Measurements from ENCODE around the gene CCDC92. TPM values are rescaled to one million over a fixed set of nuclear protein-coding genes. Genes with fewer than 3 reads are reported as not detected.

CCDC92 gene
- total RNA-seq, 1 donor from 2014 or later: 4.8 TPM

GRCh38 chr12:123888989-123889388 lies 83.6 kb downstream of the CCDC92 start:
- TF ChIP-seq CTCF (IDR thresholded peaks at IDR 0.05) (no peak), EZH2 (IDR thresholded peaks at IDR 0.05) (no peak), EZH2phosphoT487 (IDR thresholded peaks at IDR 0.05) (no peak)
- H3K36me3 ChIP-seq: no peaks in the 10 kb centered on the region
- H3K36me3 Mint-ChIP-seq: no peaks in the 10 kb centered on the region
- DNase-seq (ENCODE audit: low spot score): no peak
- H3K4me1 ChIP-seq: no peaks in the 10 kb centered on the region
- no peaks in the 10 kb centered on the region for H3K9me3 ChIP-seq (ENCODE audit: low read depth)
- no peak overlapping the region for H3K4me2 ChIP-seq
- H3K9ac ChIP-seq: no peak overlapping the region
- H3F3A ChIP-seq (ENCODE audit: low read depth): no peaks in the 10 kb centered on the region
- peaks cover 54% of the 10 kb centered on the region for H3K27me3 ChIP-seq
- H3K9me3 Mint-ChIP-seq: no peaks in the 10 kb centered on the region
- no peaks in the 10 kb centered on the region for H3K79me2 ChIP-seq (ENCODE audit: low read depth)
- no peak overlapping the region for H3K4me3 Mint-ChIP-seq
- H2AFZ ChIP-seq (replicated peaks): no peak overlapping the region
- peaks cover 6% of the 10 kb centered on the region for H3K4me1 Mint-ChIP-seq
- H3K27ac ChIP-seq: no peak overlapping the region
- H4K20me1 ChIP-seq (ENCODE audit: low read depth): no peaks in the 10 kb centered on the region
- H3K4me3 ChIP-seq: no peak overlapping the region
- no peak overlapping the region for H3K27ac Mint-ChIP-seq
- H3K27me3 Mint-ChIP-seq (ENCODE audit: insufficient read depth, low read depth): peaks cover 9% of the 10 kb centered on the region

- Histone ChIP-seq H3K36me3 (no peaks in the 10 kb centered on the region), H3K4me1 (no peaks in the 10 kb centered on the region), H3K79me2 (ENCODE audit: low read depth) (no peaks in the 10 kb centered on the region), H2AFZ (replicated peaks) (peak overlapping the region; percentile 17), H3K4me3 (no peak overlapping the region), H3F3A (ENCODE audit: low read depth) (no peaks in the 10 kb centered on the region), H3K27me3 (peaks cover 73% of the 10 kb centered on the region), H4K20me1 (ENCODE audit: low read depth) (no peaks in the 10 kb centered on the region), H3K27ac (no peak overlapping the region), H3K4me2 (no peak overlapping the region), H3K9me3 (ENCODE audit: low read depth) (no peaks in the 10 kb centered on the region), H3K9ac (no peak overlapping the region)
- Mint-ChIP-seq H3K9me3 (peaks cover 2% of the 10 kb centered on the region), H3K27ac (peak overlapping the region; percentile 68), H3K4me1 (peaks cover 6% of the 10 kb centered on the region), H3K27me3 (ENCODE audit: insufficient read depth, low read depth) (peaks cover 9% of the 10 kb centered on the region), H3K36me3 (no peaks in the 10 kb centered on the region), H3K4me3 (no peak overlapping the region)
- no peak for DNase-seq (ENCODE audit: low spot score)
- no peak for TF ChIP-seq EZH2phosphoT487 (IDR thresholded peaks at IDR 0.05)
- TF ChIP-seq EZH2 (IDR thresholded peaks at IDR 0.05): no peak
- TF ChIP-seq CTCF (IDR thresholded peaks at IDR 0.05): no peak
Observed at GRCh38 chr12:123886931-123887582, 85.6 kb downstream of the CCDC92 start.

DNA sequence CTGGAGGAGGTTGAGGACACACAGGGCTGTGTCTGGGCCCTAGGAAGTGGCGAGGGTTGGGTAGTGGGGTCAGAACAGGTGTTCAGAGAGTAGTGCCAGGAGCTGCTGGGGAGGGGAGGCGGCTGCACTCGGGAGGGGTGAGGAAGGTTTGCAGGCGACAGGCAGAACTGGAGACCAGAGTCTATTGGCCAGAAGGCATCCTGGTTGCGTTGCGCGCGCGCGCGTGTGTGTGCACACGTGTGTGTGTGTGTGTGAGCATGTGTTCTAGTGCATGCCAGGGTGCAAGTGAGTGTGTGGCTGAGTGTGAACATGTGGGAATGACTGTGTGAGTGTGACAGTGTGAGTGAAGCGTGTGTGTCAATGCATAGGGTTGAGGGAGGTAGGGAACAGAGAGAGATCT lies 86.4 kb downstream of the CCDC92 start:
- H3K4me3 Mint-ChIP-seq: no peak overlapping the region
- Histone ChIP-seq H2AFZ (replicated peaks) (no peak overlapping the region), H4K20me1 (ENCODE audit: low read depth) (no peaks in the 10 kb centered on the region), H3K4me2 (no peak overlapping the region), H3K27me3 (peaks cover 81% of the 10 kb centered on the region), H3K9ac (no peak overlapping the region), H3F3A (ENCODE audit: low read depth) (no peaks in the 10 kb centered on the region), H3K4me1 (no peaks in the 10 kb centered on the region), H3K36me3 (no peaks in the 10 kb centered on the region), H3K27ac (no peak overlapping the region), H3K9me3 (ENCODE audit: low read depth) (no peaks in the 10 kb centered on the region), H3K4me3 (no peak overlapping the region), H3K79me2 (ENCODE audit: low read depth) (no peaks in the 10 kb centered on the region)
- no peaks in the 10 kb centered on the region for H3K36me3 Mint-ChIP-seq
- no peak for TF ChIP-seq CTCF (IDR thresholded peaks at IDR 0.05)
- no peak for TF ChIP-seq EZH2 (IDR thresholded peaks at IDR 0.05)
- no peak for TF ChIP-seq EZH2phosphoT487 (IDR thresholded peaks at IDR 0.05)
- H3K27me3 Mint-ChIP-seq (ENCODE audit: insufficient read depth, low read depth): peaks cover 8% of the 10 kb centered on the region
- DNase-seq (ENCODE audit: low spot score): no peak
- H3K27ac Mint-ChIP-seq: no peak overlapping the region
- H3K9me3 Mint-ChIP-seq: peaks cover 2% of the 10 kb centered on the region
- peaks cover 6% of the 10 kb centered on the region for H3K4me1 Mint-ChIP-seq

Small RNA genes within 50 kb of the gene (small RNA-seq; reads per million reads assigned to genes)
- gene AC068790.4: not detected
- gene AC068790.6: not detected

Other genes starting within 250 kb of the CCDC92 start
- gene DNAH10, start 210.5 kb downstream of the CCDC92 start, total RNA-seq (ENCODE audit: low replicate concordance): 0.26 and 0.31 TPM in 2 replicates
- gene ZNF664, start 384 bp upstream of the CCDC92 start, total RNA-seq (ENCODE audit: low replicate concordance): 133 and 172 TPM in 2 replicates